ENCODE measurements around the gene PRDM1. TPM values are rescaled to one million over a fixed set of nuclear protein-coding genes. Genes with fewer than 3 reads are reported as not detected.

The PRDM1 gene
- total RNA-seq, 4 donors from 2014 or later: 1.6 to 2.4 (median 1.9) TPM

DNA sequence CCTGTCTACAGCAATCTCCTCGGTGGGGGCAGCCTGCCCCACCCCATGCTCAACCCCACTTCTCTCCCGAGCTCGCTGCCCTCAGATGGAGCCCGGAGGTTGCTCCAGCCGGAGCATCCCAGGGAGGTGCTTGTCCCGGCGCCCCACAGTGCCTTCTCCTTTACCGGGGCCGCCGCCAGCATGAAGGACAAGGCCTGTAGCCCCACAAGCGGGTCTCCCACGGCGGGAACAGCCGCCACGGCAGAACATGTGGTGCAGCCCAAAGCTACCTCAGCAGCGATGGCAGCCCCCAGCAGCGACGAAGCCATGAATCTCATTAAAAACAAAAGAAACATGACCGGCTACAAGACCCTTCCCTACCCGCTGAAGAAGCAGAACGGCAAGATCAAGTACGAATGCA, 19.4 kb downstream of the PRDM1 start:
- Histone ChIP-seq H3K9me3 (no peaks in the 10 kb centered on the region), H3K4me1 (no peaks in the 10 kb centered on the region), H3K36me3 (no peaks in the 10 kb centered on the region), H3K27ac (no peak overlapping the region), H3K4me3 (no peak overlapping the region), H3K27me3 (no peaks in the 10 kb centered on the region)
- intact Hi-C loops (cut with DNase I; ENCODE audit: low total_unique reads) (no loop called here), in situ Hi-C loops (cut with MboI; ENCODE audit: low sequenced_read_pairs in 4 of 4) (no loop called here)
- no peak for ATAC-seq
- DNase-seq: no peak
- TF ChIP-seq, protein P1, sequence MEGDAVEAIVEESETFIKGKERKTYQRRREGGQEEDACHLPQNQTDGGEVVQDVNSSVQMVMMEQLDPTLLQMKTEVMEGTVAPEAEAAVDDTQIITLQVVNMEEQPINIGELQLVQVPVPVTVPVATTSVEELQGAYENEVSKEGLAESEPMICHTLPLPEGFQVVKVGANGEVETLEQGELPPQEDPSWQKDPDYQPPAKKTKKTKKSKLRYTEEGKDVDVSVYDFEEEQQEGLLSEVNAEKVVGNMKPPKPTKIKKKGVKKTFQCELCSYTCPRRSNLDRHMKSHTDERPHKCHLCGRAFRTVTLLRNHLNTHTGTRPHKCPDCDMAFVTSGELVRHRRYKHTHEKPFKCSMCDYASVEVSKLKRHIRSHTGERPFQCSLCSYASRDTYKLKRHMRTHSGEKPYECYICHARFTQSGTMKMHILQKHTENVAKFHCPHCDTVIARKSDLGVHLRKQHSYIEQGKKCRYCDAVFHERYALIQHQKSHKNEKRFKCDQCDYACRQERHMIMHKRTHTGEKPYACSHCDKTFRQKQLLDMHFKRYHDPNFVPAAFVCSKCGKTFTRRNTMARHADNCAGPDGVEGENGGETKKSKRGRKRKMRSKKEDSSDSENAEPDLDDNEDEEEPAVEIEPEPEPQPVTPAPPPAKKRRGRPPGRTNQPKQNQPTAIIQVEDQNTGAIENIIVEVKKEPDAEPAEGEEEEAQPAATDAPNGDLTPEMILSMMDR (IDR thresholded peaks at IDR 0.05 in 4 of 5, conservative IDR thresholded peaks at IDR 0.05 in 1 of 5): no peak
- no peak for TF ChIP-seq POLR2A (IDR thresholded peaks at IDR 0.05)

DNA sequence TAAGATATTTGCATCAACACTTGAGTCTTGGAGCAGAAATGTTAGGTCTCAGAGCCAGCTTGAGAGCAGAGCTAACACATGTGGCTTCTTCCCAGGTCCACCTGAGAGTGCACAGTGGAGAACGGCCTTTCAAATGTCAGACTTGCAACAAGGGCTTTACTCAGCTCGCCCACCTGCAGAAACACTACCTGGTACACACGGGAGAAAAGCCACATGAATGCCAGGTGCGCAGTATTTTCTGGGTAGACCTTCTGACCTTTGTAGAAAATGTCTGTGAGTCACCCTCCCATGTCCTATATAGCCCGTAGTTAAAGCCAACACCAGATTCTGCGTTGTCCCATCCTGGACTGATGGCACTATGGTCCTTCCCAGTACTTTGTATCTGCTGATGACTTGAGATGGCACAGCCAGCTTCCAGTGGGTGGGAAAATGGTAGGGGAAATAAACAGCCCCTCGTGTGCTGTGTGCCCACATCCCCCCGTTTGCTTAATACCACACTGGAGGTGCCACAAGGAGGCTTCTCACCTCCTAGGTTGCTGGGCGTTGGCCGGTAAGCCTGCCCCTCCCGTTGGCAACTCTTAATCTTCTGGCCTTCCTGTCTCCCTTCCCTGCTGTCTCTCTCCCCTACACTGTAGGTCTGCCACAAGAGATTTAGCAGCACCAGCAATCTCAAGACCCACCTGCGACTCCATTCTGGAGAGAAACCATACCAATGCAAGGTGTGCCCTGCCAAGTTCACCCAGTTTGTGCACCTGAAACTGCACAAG, 20.3 kb downstream of the PRDM1 start:
- DNase-seq (no peak), ATAC-seq (no peak)
- Histone ChIP-seq H3K9me3 (no peaks in the 10 kb centered on the region), H3K36me3 (no peaks in the 10 kb centered on the region), H3K27me3 (no peaks in the 10 kb centered on the region), H3K27ac (no peak overlapping the region), H3K4me3 (no peak overlapping the region), H3K4me1 (no peaks in the 10 kb centered on the region)
- intact Hi-C loops (cut with DNase I; ENCODE audit: low total_unique reads): no loop called here
- no peak for TF ChIP-seq POLR2A (IDR thresholded peaks at IDR 0.05)
- TF ChIP-seq, protein P1 (IDR thresholded peaks at IDR 0.05 in 4 of 5, conservative IDR thresholded peaks at IDR 0.05 in 1 of 5): no peak
- in situ Hi-C loops (cut with MboI; ENCODE audit: low sequenced_read_pairs in 4 of 4): no loop called here

DNA sequence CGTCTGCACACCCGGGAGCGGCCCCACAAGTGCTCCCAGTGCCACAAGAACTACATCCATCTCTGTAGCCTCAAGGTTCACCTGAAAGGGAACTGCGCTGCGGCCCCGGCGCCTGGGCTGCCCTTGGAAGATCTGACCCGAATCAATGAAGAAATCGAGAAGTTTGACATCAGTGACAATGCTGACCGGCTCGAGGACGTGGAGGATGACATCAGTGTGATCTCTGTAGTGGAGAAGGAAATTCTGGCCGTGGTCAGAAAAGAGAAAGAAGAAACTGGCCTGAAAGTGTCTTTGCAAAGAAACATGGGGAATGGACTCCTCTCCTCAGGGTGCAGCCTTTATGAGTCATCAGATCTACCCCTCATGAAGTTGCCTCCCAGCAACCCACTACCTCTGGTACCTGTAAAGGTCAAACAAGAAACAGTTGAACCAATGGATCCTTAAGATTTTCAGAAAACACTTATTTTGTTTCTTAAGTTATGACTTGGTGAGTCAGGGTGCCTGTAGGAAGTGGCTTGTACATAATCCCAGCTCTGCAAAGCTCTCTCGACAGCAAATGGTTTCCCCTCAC, 21.0 kb downstream of the PRDM1 start:
- H3K9me3 ChIP-seq: no peaks in the 10 kb centered on the region
- no peak overlapping the region for H3K4me3 ChIP-seq
- in situ Hi-C loops (cut with MboI; ENCODE audit: low sequenced_read_pairs in 4 of 4): no loop called here
- DNase-seq (no peak), ATAC-seq (no peak)
- H3K4me1 ChIP-seq: no peaks in the 10 kb centered on the region
- no peak overlapping the region for H3K27ac ChIP-seq
- TF ChIP-seq POLR2A (IDR thresholded peaks at IDR 0.05): no peak
- TF ChIP-seq, protein P1 (IDR thresholded peaks at IDR 0.05 in 4 of 5, conservative IDR thresholded peaks at IDR 0.05 in 1 of 5): no peak
- H3K27me3 ChIP-seq: no peaks in the 10 kb centered on the region
- no peaks in the 10 kb centered on the region for H3K36me3 ChIP-seq
- intact Hi-C loops (cut with DNase I; ENCODE audit: low total_unique reads): no loop called here

DNA sequence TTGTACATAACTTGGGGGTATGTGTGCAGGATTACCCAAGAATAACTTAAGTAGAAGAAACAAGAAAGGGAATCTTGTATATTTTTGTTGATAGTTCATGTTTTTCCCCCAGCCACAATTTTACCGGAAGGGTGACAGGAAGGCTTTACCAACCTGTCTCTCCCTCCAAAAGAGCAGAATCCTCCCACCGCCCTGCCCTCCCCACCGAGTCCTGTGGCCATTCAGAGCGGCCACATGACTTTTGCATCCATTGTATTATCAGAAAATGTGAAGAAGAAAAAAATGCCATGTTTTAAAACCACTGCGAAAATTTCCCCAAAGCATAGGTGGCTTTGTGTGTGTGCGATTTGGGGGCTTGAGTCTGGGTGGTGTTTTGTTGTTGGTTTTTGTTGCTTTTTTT, 22.0 kb downstream of the PRDM1 start:
- intact Hi-C loops (cut with DNase I; ENCODE audit: low total_unique reads): no loop called here
- no peak for DNase-seq
- no peaks in the 10 kb centered on the region for H3K9me3 ChIP-seq
- H3K4me3 ChIP-seq: no peak overlapping the region
- H3K27ac ChIP-seq: no peak overlapping the region
- H3K36me3 ChIP-seq: no peaks in the 10 kb centered on the region
- in situ Hi-C loops (cut with MboI; ENCODE audit: low sequenced_read_pairs in 4 of 4): no loop called here
- no peaks in the 10 kb centered on the region for H3K4me1 ChIP-seq
- TF ChIP-seq, protein P1 (IDR thresholded peaks at IDR 0.05 in 4 of 5, conservative IDR thresholded peaks at IDR 0.05 in 1 of 5): no peak
- no peak for TF ChIP-seq POLR2A (IDR thresholded peaks at IDR 0.05)
- no peak for ATAC-seq
- no peaks in the 10 kb centered on the region for H3K27me3 ChIP-seq

Measured in gastrocnemius medialis (tissue), 4 donors.